Measurements from ENCODE around the gene CLSTN2. TPM values are rescaled to one million over a fixed set of nuclear protein-coding genes. Genes with fewer than 3 reads are reported as not detected.

Gene CLSTN2
- total and polyA plus RNA-seq, 12 donors = 0.67 to 17.8 (median 5.3) TPM

- no peak for DNase-seq
- intact Hi-C loops (cut with DNase I) = no loop called here
- 61 to 73% (median 68%) methylated on average over 11 of the region's 11 CpGs for WGBS, 4 donors
These were observed 284.3 kb downstream of the CLSTN2 start for GRCh38 chr3:140219291-140219690.

GRCh38 chr3:140219923-140220452 lies 285.0 kb downstream of the CLSTN2 start:
- no peak overlapping the region for H3K4me3 ChIP-seq
- H3K9me3 ChIP-seq (replicated peaks in 1 of 3) = no peaks in the 10 kb centered on the region
- 65 to 72% (median 70%) methylated on average over 2 of the region's 2 CpGs for WGBS, 4 donors
- no peak overlapping the region for H3K27ac ChIP-seq
- peak in 1 of 6 experiments; percentile 8 for TF ChIP-seq CTCF (IDR thresholded peaks at IDR 0.05)
- no peak for TF ChIP-seq POLR2A (IDR thresholded peaks at IDR 0.05)
- H3K4me1 ChIP-seq (replicated peaks in 1 of 2) = no peaks in the 10 kb centered on the region
- H3K36me3 ChIP-seq (replicated peaks in 1 of 2) = no peaks in the 10 kb centered on the region
- intact Hi-C loops (cut with DNase I) = no loop called here
- H3K27me3 ChIP-seq = no peaks in the 10 kb centered on the region
- DNase-seq = peak in 1 of 7 donors; percentile 3

More at GRCh38 chr3:140219291-140219690, 284.3 kb downstream of the CLSTN2 start:
- H3K4me3 ChIP-seq = no peak overlapping the region
- H3K36me3 ChIP-seq (replicated peaks in 1 of 2) = no peaks in the 10 kb centered on the region
- no peaks in the 10 kb centered on the region for H3K27me3 ChIP-seq
- no peak overlapping the region for H3K27ac ChIP-seq
- H3K4me1 ChIP-seq (replicated peaks in 1 of 2) = no peaks in the 10 kb centered on the region
- no peak for TF ChIP-seq POLR2A (IDR thresholded peaks at IDR 0.05)
- TF ChIP-seq CTCF (IDR thresholded peaks at IDR 0.05) = no peak
- no peaks in the 10 kb centered on the region for H3K9me3 ChIP-seq (replicated peaks in 1 of 3)

- intact Hi-C loops (cut with DNase I) = no loop called here
- no peaks in the 10 kb centered on the region for H3K27me3 ChIP-seq
- no peak overlapping the region for H3K4me3 ChIP-seq
- H3K9me3 ChIP-seq (replicated peaks in 1 of 3) = no peaks in the 10 kb centered on the region
- H3K4me1 ChIP-seq (replicated peaks in 1 of 2) = no peaks in the 10 kb centered on the region
- no peak overlapping the region for H3K27ac ChIP-seq
- DNase-seq = no peak
- WGBS, 4 donors = 54 to 79% (median 77%) methylated on average over 4 of the region's 4 CpGs
- TF ChIP-seq CTCF (IDR thresholded peaks at IDR 0.05) (no peak), POLR2A (IDR thresholded peaks at IDR 0.05) (no peak)
- no peaks in the 10 kb centered on the region for H3K36me3 ChIP-seq (replicated peaks in 1 of 2)
These were observed 288.2 kb downstream of the CLSTN2 start for GRCh38 chr3:140223197-140223596.

GRCh38 chr3:140223631-140224030 lies 288.6 kb downstream of the CLSTN2 start:
- H3K27ac ChIP-seq = no peak overlapping the region
- intact Hi-C loops (cut with DNase I) = no loop called here
- WGBS, 4 donors = 67 to 73% (median 70%) methylated on average over 2 of the region's 2 CpGs

More at GRCh38 chr3:140223631-140224030, 288.6 kb downstream of the CLSTN2 start:
- TF ChIP-seq CTCF (IDR thresholded peaks at IDR 0.05) = no peak
- no peak for TF ChIP-seq POLR2A (IDR thresholded peaks at IDR 0.05)
- Histone ChIP-seq H3K27me3 (no peaks in the 10 kb centered on the region), H3K9me3 (replicated peaks in 1 of 3) (no peaks in the 10 kb centered on the region), H3K4me3 (no peak overlapping the region), H3K36me3 (replicated peaks in 1 of 2) (no peaks in the 10 kb centered on the region), H3K4me1 (replicated peaks in 1 of 2) (no peaks in the 10 kb centered on the region)
- DNase-seq = no peak
